Measurements from ENCODE around the gene XRCC4. TPM values are rescaled to one million over a fixed set of nuclear protein-coding genes. Genes with fewer than 3 reads are reported as not detected.

XRCC4 gene
- total RNA-seq, 1 donor from 2014 or later: 15.5 TPM

DNA sequence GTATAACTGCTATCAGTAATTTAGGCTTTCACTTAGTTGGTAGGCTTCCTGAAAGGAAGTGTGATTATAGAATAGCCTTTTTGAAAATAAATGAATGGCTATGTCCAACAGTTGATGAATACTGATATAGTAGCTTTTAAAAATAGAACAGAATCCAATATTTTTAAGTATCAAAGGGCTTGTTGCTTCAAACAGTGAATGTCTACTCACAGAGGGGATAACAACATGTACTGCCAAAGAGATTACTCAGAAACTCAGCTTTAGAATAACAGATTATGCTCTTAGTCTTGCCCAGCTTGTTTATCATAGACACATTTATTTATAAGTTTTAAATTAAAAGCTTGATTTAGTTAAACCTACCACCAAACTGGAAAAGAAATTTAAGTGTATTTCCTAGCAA, 132.6 kb downstream of the XRCC4 start:
- no peak for FAIRE-seq
- Histone ChIP-seq H3K4me1 (ENCODE audit: insufficient read depth, low read length) (no peaks in the 10 kb centered on the region), H4K20me1 (ENCODE audit: insufficient read depth, low read length) (no peaks in the 10 kb centered on the region), H2AFZ (ENCODE audit: low read depth, low read length) (no peak overlapping the region), H3K4me2 (ENCODE audit: low read length) (no peak overlapping the region), H3K9ac (ENCODE audit: low read length) (no peak overlapping the region), H3K27ac (ENCODE audit: low read depth, low read length) (no peak overlapping the region), H3K36me3 (ENCODE audit: insufficient read depth, low read length) (no peaks in the 10 kb centered on the region), H3K27me3 (ENCODE audit: insufficient read depth, low read length) (no peaks in the 10 kb centered on the region), H3K9me3 (ENCODE audit: insufficient read depth, low read depth, low read length) (no peaks in the 10 kb centered on the region), H3K79me2 (ENCODE audit: insufficient read depth, low read length) (no peaks in the 10 kb centered on the region), H3K4me3 (ENCODE audit: insufficient read depth, low read depth, low read length) (no peak overlapping the region)
- DNase-seq (ENCODE audit: low read depth): no peak
- Mint-ChIP-seq H3K4me1 (ENCODE audit: low read depth, unreplicated experiment) (no peaks in the 10 kb centered on the region), H3K9me3 (ENCODE audit: unreplicated experiment) (no peaks in the 10 kb centered on the region), H3K27me3 (ENCODE audit: low read depth, unreplicated experiment) (no peaks in the 10 kb centered on the region), H3K4me3 (ENCODE audit: unreplicated experiment) (no peak overlapping the region), H3K27ac (ENCODE audit: unreplicated experiment) (no peak overlapping the region), H3K36me3 (ENCODE audit: low read depth, unreplicated experiment) (no peaks in the 10 kb centered on the region)
- no peak for TF ChIP-seq EZH2 (IDR thresholded peaks at IDR 0.05; ENCODE audit: insufficient read depth, low read length)

DNA sequence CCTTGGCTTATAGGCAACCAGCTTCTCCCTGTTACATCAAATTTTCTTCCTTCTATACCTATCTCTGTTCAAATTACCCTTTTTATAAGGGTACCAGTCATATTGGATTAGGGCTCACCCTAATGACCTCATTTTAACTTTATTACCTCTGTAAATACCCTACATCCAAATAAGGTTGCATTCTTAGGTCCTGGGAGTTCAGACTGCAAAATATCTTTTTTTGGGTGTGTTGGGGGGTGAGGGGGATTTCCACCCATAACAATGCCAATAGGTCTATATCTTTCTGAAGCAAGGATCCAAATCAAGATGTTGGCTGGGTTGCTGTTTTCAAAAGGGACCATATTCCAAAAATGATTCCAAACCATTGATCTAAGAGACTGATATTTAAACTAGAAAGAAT, 141.7 kb downstream of the XRCC4 start:
- H3K27ac ChIP-seq (ENCODE audit: low read depth, low read length): no peak overlapping the region
- no peak overlapping the region for H3K27ac Mint-ChIP-seq (ENCODE audit: unreplicated experiment)
- H3K27me3 Mint-ChIP-seq (ENCODE audit: low read depth, unreplicated experiment): no peaks in the 10 kb centered on the region
- peaks cover 4% of the 10 kb centered on the region for H3K4me1 Mint-ChIP-seq (ENCODE audit: low read depth, unreplicated experiment)
- DNase-seq (ENCODE audit: low read depth) (no peak), FAIRE-seq (no peak)
- H3K36me3 Mint-ChIP-seq (ENCODE audit: low read depth, unreplicated experiment): no peaks in the 10 kb centered on the region
- no peak overlapping the region for H3K4me3 Mint-ChIP-seq (ENCODE audit: unreplicated experiment)
- H2AFZ ChIP-seq (ENCODE audit: low read depth, low read length): no peak overlapping the region
- H3K4me1 ChIP-seq (ENCODE audit: insufficient read depth, low read length): no peaks in the 10 kb centered on the region
- no peaks in the 10 kb centered on the region for H3K36me3 ChIP-seq (ENCODE audit: insufficient read depth, low read length)
- H3K9me3 Mint-ChIP-seq (ENCODE audit: unreplicated experiment): no peaks in the 10 kb centered on the region
- H3K9ac ChIP-seq (ENCODE audit: low read length): no peak overlapping the region
- H3K27me3 ChIP-seq (ENCODE audit: insufficient read depth, low read length): no peaks in the 10 kb centered on the region
- no peaks in the 10 kb centered on the region for H3K9me3 ChIP-seq (ENCODE audit: insufficient read depth, low read depth, low read length)
- no peaks in the 10 kb centered on the region for H4K20me1 ChIP-seq (ENCODE audit: insufficient read depth, low read length)
- no peak for TF ChIP-seq EZH2 (IDR thresholded peaks at IDR 0.05; ENCODE audit: insufficient read depth, low read length)
- TF ChIP-seq, protein P1, sequence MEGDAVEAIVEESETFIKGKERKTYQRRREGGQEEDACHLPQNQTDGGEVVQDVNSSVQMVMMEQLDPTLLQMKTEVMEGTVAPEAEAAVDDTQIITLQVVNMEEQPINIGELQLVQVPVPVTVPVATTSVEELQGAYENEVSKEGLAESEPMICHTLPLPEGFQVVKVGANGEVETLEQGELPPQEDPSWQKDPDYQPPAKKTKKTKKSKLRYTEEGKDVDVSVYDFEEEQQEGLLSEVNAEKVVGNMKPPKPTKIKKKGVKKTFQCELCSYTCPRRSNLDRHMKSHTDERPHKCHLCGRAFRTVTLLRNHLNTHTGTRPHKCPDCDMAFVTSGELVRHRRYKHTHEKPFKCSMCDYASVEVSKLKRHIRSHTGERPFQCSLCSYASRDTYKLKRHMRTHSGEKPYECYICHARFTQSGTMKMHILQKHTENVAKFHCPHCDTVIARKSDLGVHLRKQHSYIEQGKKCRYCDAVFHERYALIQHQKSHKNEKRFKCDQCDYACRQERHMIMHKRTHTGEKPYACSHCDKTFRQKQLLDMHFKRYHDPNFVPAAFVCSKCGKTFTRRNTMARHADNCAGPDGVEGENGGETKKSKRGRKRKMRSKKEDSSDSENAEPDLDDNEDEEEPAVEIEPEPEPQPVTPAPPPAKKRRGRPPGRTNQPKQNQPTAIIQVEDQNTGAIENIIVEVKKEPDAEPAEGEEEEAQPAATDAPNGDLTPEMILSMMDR (IDR thresholded peaks at IDR 0.05; ENCODE audit: insufficient read depth, low read depth, low read length): no peak
- no peak overlapping the region for H3K4me3 ChIP-seq (ENCODE audit: insufficient read depth, low read depth, low read length)
- no peaks in the 10 kb centered on the region for H3K79me2 ChIP-seq (ENCODE audit: insufficient read depth, low read length)
- H3K4me2 ChIP-seq (ENCODE audit: low read length): no peak overlapping the region

DNA sequence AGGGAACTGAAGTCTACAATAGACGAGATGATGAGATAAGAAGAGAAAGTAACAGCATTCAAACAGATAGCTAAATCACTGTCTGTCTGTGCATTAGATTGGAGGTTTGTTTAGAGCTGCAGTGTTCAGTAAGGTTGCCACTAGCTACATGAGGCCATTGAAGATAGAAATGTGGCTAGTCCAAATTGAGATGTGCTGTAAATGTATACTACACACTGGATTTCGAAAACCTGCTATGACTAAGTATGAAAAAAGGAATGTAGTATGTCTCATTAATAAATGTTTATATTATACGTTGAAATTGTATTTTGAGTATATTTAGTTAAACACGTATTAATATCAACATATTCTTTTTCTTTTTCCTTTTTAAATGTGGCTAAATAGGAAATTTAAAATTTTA, 142.1 kb downstream of the XRCC4 start:
- Mint-ChIP-seq H3K9me3 (ENCODE audit: unreplicated experiment) (no peaks in the 10 kb centered on the region), H3K36me3 (ENCODE audit: low read depth, unreplicated experiment) (no peaks in the 10 kb centered on the region), H3K4me1 (ENCODE audit: low read depth, unreplicated experiment) (peaks cover 4% of the 10 kb centered on the region), H3K27ac (ENCODE audit: unreplicated experiment) (no peak overlapping the region), H3K4me3 (ENCODE audit: unreplicated experiment) (no peak overlapping the region), H3K27me3 (ENCODE audit: low read depth, unreplicated experiment) (no peaks in the 10 kb centered on the region)
- no peak for TF ChIP-seq EZH2 (IDR thresholded peaks at IDR 0.05; ENCODE audit: insufficient read depth, low read length)
- TF ChIP-seq, protein P1 (IDR thresholded peaks at IDR 0.05; ENCODE audit: insufficient read depth, low read depth, low read length): no peak
- FAIRE-seq: no peak
- Histone ChIP-seq H3K4me2 (ENCODE audit: low read length) (no peak overlapping the region), H3K9ac (ENCODE audit: low read length) (no peak overlapping the region), H3K79me2 (ENCODE audit: insufficient read depth, low read length) (no peaks in the 10 kb centered on the region), H3K36me3 (ENCODE audit: insufficient read depth, low read length) (no peaks in the 10 kb centered on the region), H4K20me1 (ENCODE audit: insufficient read depth, low read length) (no peaks in the 10 kb centered on the region), H3K27ac (ENCODE audit: low read depth, low read length) (no peak overlapping the region), H3K4me1 (ENCODE audit: insufficient read depth, low read length) (no peaks in the 10 kb centered on the region), H3K9me3 (ENCODE audit: insufficient read depth, low read depth, low read length) (no peaks in the 10 kb centered on the region), H3K4me3 (ENCODE audit: insufficient read depth, low read depth, low read length) (no peak overlapping the region), H3K27me3 (ENCODE audit: insufficient read depth, low read length) (no peaks in the 10 kb centered on the region), H2AFZ (ENCODE audit: low read depth, low read length) (no peak overlapping the region)
- DNase-seq (ENCODE audit: low read depth): no peak

All from astrocyte (in vitro differentiated cells and primary cell).